HepG2 (cell line): ENCODE results near the gene ALOXE3. TPM values are rescaled to one million over a fixed set of nuclear protein-coding genes. Genes with fewer than 3 reads are reported as not detected.
A peak's percentile ranks its signal among the peaks of the same experiment; 100 is the strongest.

ENCODE experiments used
- EEA1 ChIP-seq: sonication (generic); formaldehyde crosslinking; IDR thresholded peaks from 2 replicates; pipeline ENCODE4 v1.5.1; 2020; ENCODE audit warnings: mild to moderate bottlenecking, missing genetic modification reagents, borderline replicate concordance
- HDAC2 ChIP-seq: sonication (generic); formaldehyde crosslinking; IDR thresholded peaks from 2 replicates; pipeline ENCODE4 v1.4.0; 2020; ENCODE audit warnings: missing genetic modification reagents
- HDAC6 ChIP-seq: fragments of 200-600 bp; sonication (generic); IDR thresholded peaks from 2 replicates; pipeline ENCODE4 v1.7.0; 2017; ENCODE audit warnings: mild to moderate bottlenecking, antibody characterized with exemption, low read length, low read depth
- PRPF4 ChIP-seq: fragments of 200-400 bp; formaldehyde crosslinking; IDR thresholded peaks from 2 replicates; pipeline ENCODE4 v1.6.1; 2016; ENCODE audit warnings: low read length, low read depth; ENCODE audit not compliant: poor library complexity, severe bottlenecking
- SOX13 ChIP-seq, 3 experiments: fragments of 450-650 bp in 1 of 3; sonication (generic) in 1 of 3; formaldehyde crosslinking in 1 of 3; IDR thresholded peaks in 2 of 3; conservative IDR thresholded peaks in 1 of 3; 2 replicates each; pipeline versions ENCODE4 v1.5.0 to v1.6.1; 2016 to 2020; ENCODE audit warnings: antibody characterized with exemption in 1 of 3, mild to moderate bottlenecking in 1 of 3, missing compliant biosample characterization in 1 of 3, missing genetic modification reagents in 1 of 3, moderate library complexity in 1 of 3
- TBX2 ChIP-seq: sonication (generic); formaldehyde crosslinking; IDR thresholded peaks from 2 replicates; pipeline ENCODE4 v1.5.0; 2020; ENCODE audit warnings: missing genetic modification reagents, mild to moderate bottlenecking, borderline replicate concordance
- ZNF709 ChIP-seq: sonication (generic); formaldehyde crosslinking; IDR thresholded peaks from 2 replicates; pipeline ENCODE4 v1.5.0; 2020; ENCODE audit warnings: mild to moderate bottlenecking, missing genetic modification reagents
- ZNF75D ChIP-seq: sonication (generic); formaldehyde crosslinking; IDR thresholded peaks from 2 replicates; pipeline ENCODE4 v1.8.1; 2023; ENCODE audit warnings: missing genetic modification reagents, mild to moderate bottlenecking, borderline replicate concordance
- ZSCAN9 ChIP-seq: IDR thresholded peaks from 2 replicates; pipeline ENCODE4 v1.6.1; 2016; ENCODE audit warnings: borderline replicate concordance
- polyA plus RNA-seq, 8 experiments: library from polyadenylated mRNA; depleted of rRNA in 3 of 8; stranded (reverse) in 7 of 8; unstranded in 1 of 8; fragments of >200 nt; fragmentation: Illumina TruSeq in 4 of 8; extraction: Trizol in 4 of 8; gene quantifications; 2 replicates each; pipeline versions ENCODE4 v1.2.1 to v1.2.3, GENCODE V29; 2011 to 2016; ENCODE audit warnings: low read depth in 4 of 8, missing spikeins in 1 of 8, mixed read lengths in 1 of 8; ENCODE audit not compliant: insufficient read depth in 1 of 8
- total RNA-seq, 5 experiments: library from RNA; depleted of rRNA; stranded (reverse); fragments of >200 nt; fragmentation: Illumina TruSeq; extraction: Trizol; gene quantifications; 2 replicates each; pipeline ENCODE4 v1.2.3, GENCODE V29; 2016; ENCODE audit warnings: low read depth in 1 of 5
- TF ChIP-seq, protein P1 (sequence below): sonication (generic); formaldehyde crosslinking; IDR thresholded peaks from 2 replicates; pipeline ENCODE4 v1.8.1; 2022; ENCODE audit warnings: mild to moderate bottlenecking, missing genetic modification reagents
- TF ChIP-seq, protein P2 (sequence below): sonication (generic); formaldehyde crosslinking; IDR thresholded peaks from 2 replicates; pipeline ENCODE4 v1.8.0; 2022; ENCODE audit warnings: mild to moderate bottlenecking, missing genetic modification reagents, borderline replicate concordance
- TF ChIP-seq, protein P3 (sequence below): sonication (generic); formaldehyde crosslinking; IDR thresholded peaks from 2 replicates; pipeline ENCODE4 v1.5.1; 2020; ENCODE audit warnings: missing genetic modification reagents, mild to moderate bottlenecking, borderline replicate concordance
- TF ChIP-seq, protein P4 (sequence below): sonication (generic); formaldehyde crosslinking; IDR thresholded peaks from 2 replicates; pipeline ENCODE4 v1.5.0; 2020; ENCODE audit warnings: mild to moderate bottlenecking, missing genetic modification reagents
- TF ChIP-seq, protein P5 (sequence below): fragments of 450-650 bp; IDR thresholded peaks from 2 replicates; pipeline ENCODE4 v1.6.1; 2016
- TF ChIP-seq, protein P6 (sequence below): sonication (generic); formaldehyde crosslinking; IDR thresholded peaks from 2 replicates; pipeline ENCODE4 v1.4.0; 2020; ENCODE audit warnings: missing genetic modification reagents, borderline replicate concordance
- TF ChIP-seq, protein P7 (sequence below): IDR thresholded peaks from 2 replicates; pipeline ENCODE4 v1.6.1; 2016; ENCODE audit warnings: control low read depth

The ALOXE3 gene
- total and polyA plus RNA-seq, 2 of the 13 experiments (the other 11 are each of a cell fraction or from before 2014, with no cell fraction given), result 0.07 TPM; not detected in 1

DNA sequence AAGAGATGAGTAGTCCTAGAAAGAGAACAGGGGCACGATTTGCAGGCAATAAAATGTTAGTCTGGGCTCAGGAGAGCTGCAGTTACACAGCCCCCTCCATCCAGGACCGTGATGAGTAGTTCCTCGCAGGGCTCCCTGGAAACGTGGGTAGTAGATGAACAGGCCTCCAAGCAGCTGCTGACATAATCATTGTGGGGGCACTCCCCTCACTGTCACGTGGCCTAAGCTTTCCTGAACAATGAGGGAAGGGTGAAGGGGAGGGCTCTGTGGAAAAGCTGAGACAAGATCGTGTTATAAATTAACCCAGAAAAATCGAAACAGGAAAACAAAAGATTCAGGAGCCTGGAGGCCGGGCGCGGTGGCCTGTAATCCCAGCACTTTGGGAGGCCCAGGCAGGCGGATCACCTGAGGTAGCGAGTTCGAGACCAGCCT lies 35.2 kb upstream of the ALOXE3 start (continued):
- TF ChIP-seq, protein P1, sequence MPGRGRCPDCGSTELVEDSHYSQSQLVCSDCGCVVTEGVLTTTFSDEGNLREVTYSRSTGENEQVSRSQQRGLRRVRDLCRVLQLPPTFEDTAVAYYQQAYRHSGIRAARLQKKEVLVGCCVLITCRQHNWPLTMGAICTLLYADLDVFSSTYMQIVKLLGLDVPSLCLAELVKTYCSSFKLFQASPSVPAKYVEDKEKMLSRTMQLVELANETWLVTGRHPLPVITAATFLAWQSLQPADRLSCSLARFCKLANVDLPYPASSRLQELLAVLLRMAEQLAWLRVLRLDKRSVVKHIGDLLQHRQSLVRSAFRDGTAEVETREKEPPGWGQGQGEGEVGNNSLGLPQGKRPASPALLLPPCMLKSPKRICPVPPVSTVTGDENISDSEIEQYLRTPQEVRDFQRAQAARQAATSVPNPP, result no peak
- no peak for TF ChIP-seq HDAC6
- TF ChIP-seq ZSCAN9 (CRISPR knock-in tag), result peak; percentile 52; the same call in 1 of the 2 replicates
- no peak for TF ChIP-seq EEA1
- TF ChIP-seq, protein P2, sequence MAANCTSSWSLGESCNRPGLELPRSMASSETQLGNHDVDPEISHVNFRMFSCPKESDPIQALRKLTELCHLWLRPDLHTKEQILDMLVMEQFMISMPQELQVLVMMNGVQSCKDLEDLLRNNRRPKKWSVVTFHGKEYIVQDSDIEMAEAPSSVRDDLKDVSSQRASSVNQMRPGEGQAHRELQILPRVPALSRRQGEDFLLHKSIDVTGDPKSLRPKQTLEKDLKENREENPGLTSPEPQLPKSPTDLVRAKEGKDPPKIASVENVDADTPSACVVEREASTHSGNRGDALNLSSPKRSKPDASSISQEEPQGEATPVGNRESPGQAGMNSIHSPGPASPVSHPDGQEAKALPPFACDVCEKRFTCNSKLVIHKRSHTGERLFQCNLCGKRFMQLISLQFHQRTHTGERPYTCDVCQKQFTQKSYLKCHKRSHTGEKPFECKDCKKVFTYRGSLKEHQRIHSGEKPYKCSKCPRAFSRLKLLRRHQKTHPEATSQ (CRISPR knock-in tag), result no peak
- TF ChIP-seq HDAC2 (CRISPR knock-in tag), result peak; percentile 44
- TF ChIP-seq, protein P3, sequence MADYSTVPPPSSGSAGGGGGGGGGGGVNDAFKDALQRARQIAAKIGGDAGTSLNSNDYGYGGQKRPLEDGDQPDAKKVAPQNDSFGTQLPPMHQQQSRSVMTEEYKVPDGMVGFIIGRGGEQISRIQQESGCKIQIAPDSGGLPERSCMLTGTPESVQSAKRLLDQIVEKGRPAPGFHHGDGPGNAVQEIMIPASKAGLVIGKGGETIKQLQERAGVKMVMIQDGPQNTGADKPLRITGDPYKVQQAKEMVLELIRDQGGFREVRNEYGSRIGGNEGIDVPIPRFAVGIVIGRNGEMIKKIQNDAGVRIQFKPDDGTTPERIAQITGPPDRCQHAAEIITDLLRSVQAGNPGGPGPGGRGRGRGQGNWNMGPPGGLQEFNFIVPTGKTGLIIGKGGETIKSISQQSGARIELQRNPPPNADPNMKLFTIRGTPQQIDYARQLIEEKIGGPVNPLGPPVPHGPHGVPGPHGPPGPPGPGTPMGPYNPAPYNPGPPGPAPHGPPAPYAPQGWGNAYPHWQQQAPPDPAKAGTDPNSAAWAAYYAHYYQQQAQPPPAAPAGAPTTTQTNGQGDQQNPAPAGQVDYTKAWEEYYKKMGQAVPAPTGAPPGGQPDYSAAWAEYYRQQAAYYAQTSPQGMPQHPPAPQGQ (CRISPR knock-in tag), result no peak
- peak; percentile 58 for TF ChIP-seq PRPF4
- TF ChIP-seq, protein P4, sequence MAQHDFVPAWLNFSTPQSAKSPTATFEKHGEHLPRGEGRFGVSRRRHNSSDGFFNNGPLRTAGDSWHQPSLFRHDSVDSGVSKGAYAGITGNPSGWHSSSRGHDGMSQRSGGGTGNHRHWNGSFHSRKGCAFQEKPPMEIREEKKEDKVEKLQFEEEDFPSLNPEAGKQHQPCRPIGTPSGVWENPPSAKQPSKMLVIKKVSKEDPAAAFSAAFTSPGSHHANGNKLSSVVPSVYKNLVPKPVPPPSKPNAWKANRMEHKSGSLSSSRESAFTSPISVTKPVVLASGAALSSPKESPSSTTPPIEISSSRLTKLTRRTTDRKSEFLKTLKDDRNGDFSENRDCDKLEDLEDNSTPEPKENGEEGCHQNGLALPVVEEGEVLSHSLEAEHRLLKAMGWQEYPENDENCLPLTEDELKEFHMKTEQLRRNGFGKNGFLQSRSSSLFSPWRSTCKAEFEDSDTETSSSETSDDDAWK, result no peak
- peak; percentile 95 for TF ChIP-seq SOX13 (IDR thresholded peaks at IDR 0.05)
- peak in 1 of 2 experiments; percentile 98; a peak in 2 of 4 replicates for TF ChIP-seq SOX13 (CRISPR knock-in tag; conservative IDR thresholded peaks at IDR 0.05 in 1 of 2, IDR thresholded peaks at IDR 0.05 in 1 of 2)
- TF ChIP-seq, protein P5, sequence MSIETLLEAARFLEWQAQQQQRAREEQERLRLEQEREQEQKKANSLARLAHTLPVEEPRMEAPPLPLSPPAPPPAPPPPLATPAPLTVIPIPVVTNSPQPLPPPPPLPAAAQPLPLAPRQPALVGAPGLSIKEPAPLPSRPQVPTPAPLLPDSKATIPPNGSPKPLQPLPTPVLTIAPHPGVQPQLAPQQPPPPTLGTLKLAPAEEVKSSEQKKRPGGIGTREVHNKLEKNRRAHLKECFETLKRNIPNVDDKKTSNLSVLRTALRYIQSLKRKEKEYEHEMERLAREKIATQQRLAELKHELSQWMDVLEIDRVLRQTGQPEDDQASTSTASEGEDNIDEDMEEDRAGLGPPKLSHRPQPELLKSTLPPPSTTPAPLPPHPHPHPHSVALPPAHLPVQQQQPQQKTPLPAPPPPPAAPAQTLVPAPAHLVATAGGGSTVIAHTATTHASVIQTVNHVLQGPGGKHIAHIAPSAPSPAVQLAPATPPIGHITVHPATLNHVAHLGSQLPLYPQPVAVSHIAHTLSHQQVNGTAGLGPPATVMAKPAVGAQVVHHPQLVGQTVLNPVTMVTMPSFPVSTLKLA, result peak; percentile 72
- peak; percentile 82; the same call in 1 of the 2 replicates for TF ChIP-seq TBX2 (CRISPR knock-in tag)
- no peak for TF ChIP-seq ZNF75D (CRISPR knock-in tag)
- TF ChIP-seq ZNF709 (CRISPR knock-in tag), result no peak
- TF ChIP-seq, protein P6, sequence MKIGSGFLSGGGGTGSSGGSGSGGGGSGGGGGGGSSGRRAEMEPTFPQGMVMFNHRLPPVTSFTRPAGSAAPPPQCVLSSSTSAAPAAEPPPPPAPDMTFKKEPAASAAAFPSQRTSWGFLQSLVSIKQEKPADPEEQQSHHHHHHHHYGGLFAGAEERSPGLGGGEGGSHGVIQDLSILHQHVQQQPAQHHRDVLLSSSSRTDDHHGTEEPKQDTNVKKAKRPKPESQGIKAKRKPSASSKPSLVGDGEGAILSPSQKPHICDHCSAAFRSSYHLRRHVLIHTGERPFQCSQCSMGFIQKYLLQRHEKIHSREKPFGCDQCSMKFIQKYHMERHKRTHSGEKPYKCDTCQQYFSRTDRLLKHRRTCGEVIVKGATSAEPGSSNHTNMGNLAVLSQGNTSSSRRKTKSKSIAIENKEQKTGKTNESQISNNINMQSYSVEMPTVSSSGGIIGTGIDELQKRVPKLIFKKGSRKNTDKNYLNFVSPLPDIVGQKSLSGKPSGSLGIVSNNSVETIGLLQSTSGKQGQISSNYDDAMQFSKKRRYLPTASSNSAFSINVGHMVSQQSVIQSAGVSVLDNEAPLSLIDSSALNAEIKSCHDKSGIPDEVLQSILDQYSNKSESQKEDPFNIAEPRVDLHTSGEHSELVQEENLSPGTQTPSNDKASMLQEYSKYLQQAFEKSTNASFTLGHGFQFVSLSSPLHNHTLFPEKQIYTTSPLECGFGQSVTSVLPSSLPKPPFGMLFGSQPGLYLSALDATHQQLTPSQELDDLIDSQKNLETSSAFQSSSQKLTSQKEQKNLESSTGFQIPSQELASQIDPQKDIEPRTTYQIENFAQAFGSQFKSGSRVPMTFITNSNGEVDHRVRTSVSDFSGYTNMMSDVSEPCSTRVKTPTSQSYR (CRISPR knock-in tag), result no peak; the same call in 1 of the 2 replicates
- TF ChIP-seq, protein P7, sequence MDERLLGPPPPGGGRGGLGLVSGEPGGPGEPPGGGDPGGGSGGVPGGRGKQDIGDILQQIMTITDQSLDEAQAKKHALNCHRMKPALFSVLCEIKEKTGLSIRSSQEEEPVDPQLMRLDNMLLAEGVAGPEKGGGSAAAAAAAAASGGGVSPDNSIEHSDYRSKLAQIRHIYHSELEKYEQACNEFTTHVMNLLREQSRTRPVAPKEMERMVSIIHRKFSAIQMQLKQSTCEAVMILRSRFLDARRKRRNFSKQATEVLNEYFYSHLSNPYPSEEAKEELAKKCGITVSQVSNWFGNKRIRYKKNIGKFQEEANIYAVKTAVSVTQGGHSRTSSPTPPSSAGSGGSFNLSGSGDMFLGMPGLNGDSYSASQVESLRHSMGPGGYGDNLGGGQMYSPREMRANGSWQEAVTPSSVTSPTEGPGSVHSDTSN (CRISPR knock-in tag), result no peak
